GM13976 (cell line): ENCODE data around the gene AR.

ENCODE experiments used
- DNase-seq: peaks from one replicate; pipeline ENCODE4 v3.0.0; 2012; ENCODE audit warnings: low spot score
- in situ Hi-C: fragments of 300-500 bp; cut with MboI; formaldehyde crosslinking; loops from one replicate; pipeline ENCODE4 v1.12.0; 2022; ENCODE audit warnings: low sequenced_read_pairs, mixed read lengths, inconsistent platforms; ENCODE audit not compliant: unreplicated experiment
- TF ChIP-seq, protein P1 (sequence below): IDR thresholded peaks from 2 replicates; pipeline ENCODE4 v1.5.1; 2012; ENCODE audit warnings: borderline replicate concordance, mild to moderate bottlenecking; ENCODE audit not compliant: insufficient read depth; ENCODE audit errors: extremely low read depth, missing control alignments, control extremely low read depth

The AR gene

DNA sequence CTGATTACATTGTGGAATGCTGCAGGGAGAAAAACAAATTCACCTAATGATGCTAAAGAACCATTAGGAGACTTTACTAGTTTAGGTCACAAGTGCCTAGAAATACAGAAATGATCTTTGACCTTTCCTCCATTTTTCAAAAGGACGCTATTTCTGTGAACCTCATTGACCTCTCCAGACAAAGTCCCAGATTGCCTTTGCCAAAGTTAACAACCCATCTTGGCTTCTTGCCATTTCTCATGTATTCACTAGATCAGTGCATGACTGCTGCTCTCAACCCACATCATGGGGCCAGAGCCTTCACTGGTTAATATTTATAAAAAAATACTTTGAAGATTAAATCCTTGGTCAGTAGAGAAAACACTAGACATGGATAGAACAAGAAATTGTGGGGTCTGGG is 19.9 kb upstream of the AR start:
- in situ Hi-C loops = no loop called here

DNA sequence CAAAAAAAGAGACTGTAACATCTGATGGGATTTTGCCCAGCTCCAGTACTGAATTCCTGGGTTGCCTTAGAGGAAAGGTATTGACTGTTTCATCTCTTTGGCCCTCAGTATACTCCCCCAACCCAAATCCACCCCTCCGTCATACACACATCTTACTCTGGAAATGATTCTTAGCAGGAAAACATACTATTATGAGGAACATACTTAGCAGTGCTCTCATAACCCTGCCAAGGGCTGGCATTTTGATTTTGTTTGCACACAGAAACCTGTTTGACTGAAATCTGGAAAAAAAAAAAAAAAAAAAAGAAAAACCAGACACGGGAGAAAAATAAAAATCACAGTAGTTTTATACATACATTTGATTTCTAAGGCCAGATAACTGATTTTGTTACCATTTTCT is 19.4 kb upstream of the AR start:
- in situ Hi-C loops = no loop called here
- DNase-seq = no peak
- TF ChIP-seq, protein P1, sequence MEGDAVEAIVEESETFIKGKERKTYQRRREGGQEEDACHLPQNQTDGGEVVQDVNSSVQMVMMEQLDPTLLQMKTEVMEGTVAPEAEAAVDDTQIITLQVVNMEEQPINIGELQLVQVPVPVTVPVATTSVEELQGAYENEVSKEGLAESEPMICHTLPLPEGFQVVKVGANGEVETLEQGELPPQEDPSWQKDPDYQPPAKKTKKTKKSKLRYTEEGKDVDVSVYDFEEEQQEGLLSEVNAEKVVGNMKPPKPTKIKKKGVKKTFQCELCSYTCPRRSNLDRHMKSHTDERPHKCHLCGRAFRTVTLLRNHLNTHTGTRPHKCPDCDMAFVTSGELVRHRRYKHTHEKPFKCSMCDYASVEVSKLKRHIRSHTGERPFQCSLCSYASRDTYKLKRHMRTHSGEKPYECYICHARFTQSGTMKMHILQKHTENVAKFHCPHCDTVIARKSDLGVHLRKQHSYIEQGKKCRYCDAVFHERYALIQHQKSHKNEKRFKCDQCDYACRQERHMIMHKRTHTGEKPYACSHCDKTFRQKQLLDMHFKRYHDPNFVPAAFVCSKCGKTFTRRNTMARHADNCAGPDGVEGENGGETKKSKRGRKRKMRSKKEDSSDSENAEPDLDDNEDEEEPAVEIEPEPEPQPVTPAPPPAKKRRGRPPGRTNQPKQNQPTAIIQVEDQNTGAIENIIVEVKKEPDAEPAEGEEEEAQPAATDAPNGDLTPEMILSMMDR = no peak

More for the DNA sequence above, 19.9 kb upstream of the AR start:
- no peak for DNase-seq
- TF ChIP-seq, protein P1 = no peak

DNA sequence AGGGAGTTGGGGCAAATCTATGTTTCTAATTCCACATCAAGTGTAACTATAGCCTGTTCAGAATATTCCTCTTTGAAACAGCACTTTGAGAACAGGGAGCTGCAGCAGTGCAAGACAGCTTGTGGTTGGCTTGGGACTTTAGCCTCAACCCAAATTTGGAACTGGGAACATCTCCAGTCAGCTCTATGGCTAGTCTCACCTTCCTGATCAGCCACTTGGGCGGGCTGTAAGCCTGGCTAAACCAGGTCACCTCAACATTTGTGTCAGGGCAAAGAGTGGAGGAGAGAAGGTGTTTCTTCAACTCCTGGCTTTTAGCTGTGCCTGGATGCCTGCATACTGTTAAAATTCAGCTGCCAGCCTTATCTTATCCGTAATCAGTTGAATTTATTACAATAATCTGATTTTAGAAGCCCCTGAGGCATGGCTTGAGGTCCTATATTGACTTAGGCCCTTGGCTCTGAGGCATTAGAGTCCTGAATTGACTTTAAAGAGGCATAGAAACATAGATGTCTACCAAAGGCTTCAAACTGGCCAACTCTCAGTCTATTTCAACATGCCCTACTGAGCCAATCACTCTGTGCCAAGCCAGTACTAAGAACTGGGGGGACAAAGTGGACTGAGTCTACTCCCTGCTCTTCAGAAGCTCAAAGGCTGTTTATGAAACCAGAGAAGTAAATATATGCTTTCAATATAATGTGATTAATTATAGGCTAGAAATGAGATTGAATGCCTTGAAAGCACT is 18.7 kb upstream of the AR start:
- DNase-seq = no peak
- TF ChIP-seq, protein P1 = no peak
- in situ Hi-C loops = no loop called here

DNA sequence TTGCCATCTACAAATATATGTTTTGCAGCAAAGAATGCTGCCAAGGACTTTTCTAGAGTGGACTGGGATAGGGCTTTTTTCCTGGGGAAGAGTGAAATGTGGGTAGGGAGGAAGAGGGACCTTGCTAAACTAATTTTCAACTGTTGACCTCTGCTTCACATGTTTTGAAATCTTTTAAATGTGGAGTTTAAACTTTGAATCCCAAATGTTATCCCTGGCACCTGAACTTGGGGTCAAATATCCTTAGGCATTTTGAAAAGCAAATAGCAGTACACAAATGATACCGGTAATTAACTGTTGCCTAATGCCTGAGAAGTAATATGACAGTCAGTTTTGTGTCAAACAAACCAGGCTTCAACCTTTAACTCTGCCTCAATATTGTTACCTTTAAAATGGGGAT is 7.3 kb upstream of the AR start:
- TF ChIP-seq, protein P1 = no peak
- no peak for DNase-seq
- in situ Hi-C loops = no loop called here

DNA sequence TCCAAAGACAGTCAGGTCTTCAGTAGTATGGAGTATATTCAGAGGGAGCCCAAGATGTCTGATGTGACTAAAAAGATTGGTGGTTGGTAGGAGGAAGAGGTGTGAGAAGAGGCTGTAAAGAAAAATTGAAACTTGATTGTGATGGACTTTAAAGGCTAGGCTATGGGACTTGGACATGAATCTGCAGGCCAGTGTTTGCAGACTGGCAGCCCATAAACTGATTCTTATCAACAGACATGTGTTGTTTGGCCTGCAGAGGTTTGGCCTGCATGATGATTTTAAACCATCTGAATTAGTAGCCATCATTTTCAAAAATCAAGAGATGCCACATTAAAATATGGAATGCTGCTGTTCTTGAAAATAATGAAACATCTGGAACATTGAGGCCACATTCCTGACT is 5.4 kb upstream of the AR start:
- in situ Hi-C loops = no loop called here
- DNase-seq = no peak
- TF ChIP-seq, protein P1 = no peak

DNA sequence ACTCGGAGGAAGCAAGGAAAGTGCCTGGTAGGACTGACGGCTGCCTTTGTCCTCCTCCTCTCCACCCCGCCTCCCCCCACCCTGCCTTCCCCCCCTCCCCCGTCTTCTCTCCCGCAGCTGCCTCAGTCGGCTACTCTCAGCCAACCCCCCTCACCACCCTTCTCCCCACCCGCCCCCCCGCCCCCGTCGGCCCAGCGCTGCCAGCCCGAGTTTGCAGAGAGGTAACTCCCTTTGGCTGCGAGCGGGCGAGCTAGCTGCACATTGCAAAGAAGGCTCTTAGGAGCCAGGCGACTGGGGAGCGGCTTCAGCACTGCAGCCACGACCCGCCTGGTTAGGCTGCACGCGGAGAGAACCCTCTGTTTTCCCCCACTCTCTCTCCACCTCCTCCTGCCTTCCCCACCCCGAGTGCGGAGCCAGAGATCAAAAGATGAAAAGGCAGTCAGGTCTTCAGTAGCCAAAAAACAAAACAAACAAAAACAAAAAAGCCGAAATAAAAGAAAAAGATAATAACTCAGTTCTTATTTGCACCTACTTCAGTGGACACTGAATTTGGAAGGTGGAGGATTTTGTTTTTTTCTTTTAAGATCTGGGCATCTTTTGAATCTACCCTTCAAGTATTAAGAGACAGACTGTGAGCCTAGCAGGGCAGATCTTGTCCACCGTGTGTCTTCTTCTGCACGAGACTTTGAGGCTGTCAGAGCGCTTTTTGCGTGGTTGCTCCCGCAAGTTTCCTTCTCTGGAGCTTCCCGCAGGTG is 637 bp downstream of the AR start:
- TF ChIP-seq, protein P1 = no peak
- no peak for DNase-seq

More for the DNA sequence above, 637 bp downstream of the AR start:
- in situ Hi-C loops = no loop called here
